K562 (cell line): ENCODE measurements around the gene PHOSPHO1. TPM values are rescaled to one million over a fixed set of nuclear protein-coding genes. Genes with fewer than 3 reads are reported as not detected.
A peak's percentile ranks its signal among the peaks of the same experiment; 100 is the strongest.

ENCODE experiments used
- CBX3 ChIP-seq, 2 experiments: IDR thresholded peaks; 1 replicate in 1 of 2; 2 replicates in 1 of 2; pipeline ENCODE4 v1.6.1; 2012; ENCODE audit warnings: inconsistent platforms in 2 of 2, low read length in 2 of 2, borderline replicate concordance in 1 of 2, control low read depth in 1 of 2
- CBX8 ChIP-seq: fragments of 200-600 bp; sonication (generic); IDR thresholded peaks from 2 replicates; pipeline ENCODE4 v1.6.1; 2012; ENCODE audit warnings: borderline replicate concordance, mixed run types, low read depth, mild to moderate bottlenecking, moderate library complexity, mixed read lengths, low read length, control low read depth, inconsistent platforms; ENCODE audit not compliant: poor library complexity, severe bottlenecking; ENCODE audit errors: extremely low read depth
- ELF2 ChIP-seq: fragments of 250-450 bp; sonication (Bioruptor Pico); IDR thresholded peaks from 2 replicates; pipeline ENCODE4 v1.5.0; 2021; ENCODE audit warnings: mild to moderate bottlenecking
- FOSL1 ChIP-seq: fragments of 200-800 bp; sonication (Bioruptor generic); conservative IDR thresholded peaks from 2 replicates; pipeline ENCODE4 v1.6.1; 2016; ENCODE audit warnings: missing genetic modification characterization, missing compliant biosample characterization
- FOXA3 ChIP-seq, 2 experiments: fragments of 450-650 bp in 1 of 2; sonication (generic) in 1 of 2; formaldehyde crosslinking; IDR thresholded peaks in 1 of 2; conservative IDR thresholded peaks in 1 of 2; 2 replicates each; pipeline versions ENCODE4 v1.4.0 to v1.8.0; 2020 to 2022; ENCODE audit warnings: mild to moderate bottlenecking in 2 of 2, missing genetic modification reagents in 1 of 2
- FOXJ3 ChIP-seq: sonication (generic); formaldehyde crosslinking; IDR thresholded peaks from 2 replicates; pipeline ENCODE4 v1.4.0; 2020; ENCODE audit warnings: mild to moderate bottlenecking, missing genetic modification reagents
- FOXK1 ChIP-seq: sonication (generic); formaldehyde crosslinking; IDR thresholded peaks from 2 replicates; pipeline ENCODE4 v1.8.0; 2022; ENCODE audit warnings: missing genetic modification reagents, mild to moderate bottlenecking, borderline replicate concordance
- IFI16 ChIP-seq: fragments of 250-450 bp; sonication (Bioruptor Pico); IDR thresholded peaks from 2 replicates; pipeline ENCODE4 v2.1.2; 2022; ENCODE audit warnings: mild to moderate bottlenecking, inconsistent platforms
- MYC ChIP-seq, 2 experiments: fragments of 250-450 bp in 1 of 2; sonication (Bioruptor Pico) in 1 of 2; IDR thresholded peaks; 2 replicates each; pipeline versions ENCODE4 v1.5.1 to v1.6.1; 2012 to 2021; ENCODE audit warnings: low read depth in 2 of 2, borderline replicate concordance in 1 of 2, improper control_type of control experiment in 1 of 2, low read length in 1 of 2, mild to moderate bottlenecking in 1 of 2, moderate library complexity in 1 of 2
- TARDBP ChIP-seq: fragments of 450-650 bp; IDR thresholded peaks from 2 replicates; pipeline ENCODE4 v1.6.1; 2016
- ZNF23 ChIP-seq: fragments of 250-450 bp; sonication (Bioruptor Pico); IDR thresholded peaks from 2 replicates; pipeline ENCODE4 v1.4.0; 2020; ENCODE audit warnings: mild to moderate bottlenecking
- ZNF431 ChIP-seq: sonication (generic); formaldehyde crosslinking; IDR thresholded peaks from 2 replicates; pipeline ENCODE4 v1.8.0; 2022; ENCODE audit warnings: mild to moderate bottlenecking, missing genetic modification reagents
- polyA plus RNA-seq, 8 experiments: library from polyadenylated mRNA; depleted of rRNA in 4 of 8; stranded (reverse) in 5 of 8; unstranded in 3 of 8; fragments of >200 nt; fragmentation: Nextera tagmentation in 2 of 8; fragmentation: Illumina TruSeq in 1 of 8; extraction: Ambion mirVana in 2 of 8; extraction: Trizol in 1 of 8; gene quantifications; 2 replicates each; pipeline versions ENCODE4 v1.2.1 to v1.2.3, GENCODE V29; 2011 to 2014; ENCODE audit warnings: inconsistent platforms in 1 of 8, missing spikeins in 1 of 8
- total RNA-seq, 7 experiments: library from RNA; depleted of rRNA in 6 of 7; stranded (reverse); fragments of >200 nt in 6 of 7; fragmentation: Illumina TruSeq in 2 of 7; extraction: Trizol in 2 of 7; gene quantifications; 2 replicates each; pipeline versions ENCODE4 v1.2.1 to v1.2.3, GENCODE V29; 2011 to 2021; ENCODE audit warnings: low replicate concordance in 1 of 7
- TF ChIP-seq, protein P1 (sequence below): fragments of 250-450 bp; sonication (Bioruptor Pico); IDR thresholded peaks from 2 replicates; pipeline ENCODE4 v1.5.0; 2021
- TF ChIP-seq, protein P2 (sequence below): fragments of 450-650 bp; IDR thresholded peaks from 2 replicates; pipeline ENCODE4 v1.7.1; 2018; ENCODE audit warnings: mild to moderate bottlenecking, low read depth; ENCODE audit not compliant: partially characterized antibody
- TF ChIP-seq, protein P3 (sequence below): fragments of 250-450 bp; sonication (Bioruptor Pico); IDR thresholded peaks from 2 replicates; pipeline ENCODE4 v1.4.0; 2020; ENCODE audit warnings: borderline replicate concordance
- TF ChIP-seq, protein P4 (sequence below): fragments of 250-450 bp; sonication (Bioruptor Pico); IDR thresholded peaks from 2 replicates; pipeline ENCODE4 v1.5.0; 2022; ENCODE audit warnings: mild to moderate bottlenecking

Gene PHOSPHO1
- total and polyA plus RNA-seq, 9 of the 15 experiments (the other 6 are each of a cell fraction or from before 2014, with no cell fraction given) = 0.06 to 0.07 TPM; not detected in 7

DNA sequence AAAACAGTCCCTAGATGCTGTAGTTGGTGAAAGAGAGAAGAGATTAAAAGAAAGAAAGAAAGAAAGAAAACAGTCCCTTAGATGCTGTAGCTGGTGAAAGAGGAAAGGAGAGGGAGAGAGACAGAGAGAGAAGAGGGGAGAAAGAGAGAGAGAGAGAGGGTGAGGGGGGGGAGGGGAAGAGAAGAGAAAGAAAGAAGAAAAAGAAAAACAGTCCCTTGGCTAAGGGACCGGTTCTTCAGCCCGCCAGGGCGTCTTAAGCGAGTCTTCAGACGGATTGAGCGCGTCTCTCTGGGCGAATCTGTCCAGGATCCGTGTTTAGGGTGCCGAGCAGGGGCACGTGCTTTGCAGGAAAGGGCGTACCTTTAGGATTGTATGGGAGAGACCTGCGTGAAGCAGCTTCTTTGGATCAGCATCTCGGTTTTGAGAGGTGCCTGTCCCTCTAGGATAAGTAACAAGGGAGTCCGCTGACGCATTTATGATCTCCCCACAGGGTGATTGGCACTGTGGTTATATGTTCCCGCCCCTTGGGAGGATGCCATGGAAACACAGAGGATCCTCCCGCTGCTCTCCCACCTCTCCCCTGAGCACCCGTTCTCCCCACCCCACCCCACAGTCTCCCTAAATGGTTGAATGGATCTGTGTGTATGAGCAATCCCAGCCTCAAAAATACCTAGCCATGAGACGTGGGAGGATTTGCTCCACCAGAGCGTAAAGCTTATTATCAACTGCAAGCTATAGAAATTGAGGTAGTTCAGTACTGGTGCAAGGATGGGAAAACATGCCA, 36.9 kb downstream of the PHOSPHO1 start (continued):
- TF ChIP-seq, protein P1, sequence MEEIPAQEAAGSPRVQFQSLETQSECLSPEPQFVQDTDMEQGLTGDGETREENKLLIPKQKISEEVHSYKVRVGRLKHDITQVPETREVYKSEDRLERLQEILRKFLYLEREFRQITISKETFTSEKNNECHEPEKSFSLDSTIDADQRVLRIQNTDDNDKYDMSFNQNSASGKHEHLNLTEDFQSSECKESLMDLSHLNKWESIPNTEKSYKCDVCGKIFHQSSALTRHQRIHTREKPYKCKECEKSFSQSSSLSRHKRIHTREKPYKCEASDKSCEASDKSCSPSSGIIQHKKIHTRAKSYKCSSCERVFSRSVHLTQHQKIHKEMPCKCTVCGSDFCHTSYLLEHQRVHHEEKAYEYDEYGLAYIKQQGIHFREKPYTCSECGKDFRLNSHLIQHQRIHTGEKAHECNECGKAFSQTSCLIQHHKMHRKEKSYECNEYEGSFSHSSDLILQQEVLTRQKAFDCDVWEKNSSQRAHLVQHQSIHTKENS (CRISPR knock-in tag) = no peak
- TF ChIP-seq, protein P2, sequence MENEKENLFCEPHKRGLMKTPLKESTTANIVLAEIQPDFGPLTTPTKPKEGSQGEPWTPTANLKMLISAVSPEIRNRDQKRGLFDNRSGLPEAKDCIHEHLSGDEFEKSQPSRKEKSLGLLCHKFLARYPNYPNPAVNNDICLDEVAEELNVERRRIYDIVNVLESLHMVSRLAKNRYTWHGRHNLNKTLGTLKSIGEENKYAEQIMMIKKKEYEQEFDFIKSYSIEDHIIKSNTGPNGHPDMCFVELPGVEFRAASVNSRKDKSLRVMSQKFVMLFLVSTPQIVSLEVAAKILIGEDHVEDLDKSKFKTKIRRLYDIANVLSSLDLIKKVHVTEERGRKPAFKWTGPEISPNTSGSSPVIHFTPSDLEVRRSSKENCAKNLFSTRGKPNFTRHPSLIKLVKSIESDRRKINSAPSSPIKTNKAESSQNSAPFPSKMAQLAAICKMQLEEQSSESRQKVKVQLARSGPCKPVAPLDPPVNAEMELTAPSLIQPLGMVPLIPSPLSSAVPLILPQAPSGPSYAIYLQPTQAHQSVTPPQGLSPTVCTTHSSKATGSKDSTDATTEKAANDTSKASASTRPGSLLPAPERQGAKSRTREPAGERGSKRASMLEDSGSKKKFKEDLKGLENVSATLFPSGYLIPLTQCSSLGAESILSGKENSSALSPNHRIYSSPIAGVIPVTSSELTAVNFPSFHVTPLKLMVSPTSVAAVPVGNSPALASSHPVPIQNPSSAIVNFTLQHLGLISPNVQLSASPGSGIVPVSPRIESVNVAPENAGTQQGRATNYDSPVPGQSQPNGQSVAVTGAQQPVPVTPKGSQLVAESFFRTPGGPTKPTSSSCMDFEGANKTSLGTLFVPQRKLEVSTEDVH = peak; percentile 25
- TF ChIP-seq MYC (IDR thresholded peaks at IDR 0.05; ENCODE audit: low read depth, low read length) (peak; percentile 45; the same call in 1 of the 2 replicates), MYC (CRISPR knock-in tag; IDR thresholded peaks at IDR 0.05; ENCODE audit: borderline replicate concordance, low read depth) (no peak), CBX3 (IDR thresholded peaks at IDR 0.05; ENCODE audit: borderline replicate concordance in 1 of 2, low read length in 2 of 2) (no peak), IFI16 (no peak), ZNF431 (no peak), FOXK1 (CRISPR knock-in tag) (no peak), ELF2 (CRISPR knock-in tag) (no peak), FOXA3 (CRISPR knock-in tag; conservative IDR thresholded peaks at IDR 0.05 in 1 of 2, IDR thresholded peaks at IDR 0.05 in 1 of 2) (no peak), FOSL1 (tag) (0 out of 2 replicates have a peak, but pooled peaks have one; percentile 30), FOXJ3 (CRISPR knock-in tag) (no peak), CBX8 (no peak), TARDBP (no peak), ZNF23 (no peak)
- TF ChIP-seq, protein P3, sequence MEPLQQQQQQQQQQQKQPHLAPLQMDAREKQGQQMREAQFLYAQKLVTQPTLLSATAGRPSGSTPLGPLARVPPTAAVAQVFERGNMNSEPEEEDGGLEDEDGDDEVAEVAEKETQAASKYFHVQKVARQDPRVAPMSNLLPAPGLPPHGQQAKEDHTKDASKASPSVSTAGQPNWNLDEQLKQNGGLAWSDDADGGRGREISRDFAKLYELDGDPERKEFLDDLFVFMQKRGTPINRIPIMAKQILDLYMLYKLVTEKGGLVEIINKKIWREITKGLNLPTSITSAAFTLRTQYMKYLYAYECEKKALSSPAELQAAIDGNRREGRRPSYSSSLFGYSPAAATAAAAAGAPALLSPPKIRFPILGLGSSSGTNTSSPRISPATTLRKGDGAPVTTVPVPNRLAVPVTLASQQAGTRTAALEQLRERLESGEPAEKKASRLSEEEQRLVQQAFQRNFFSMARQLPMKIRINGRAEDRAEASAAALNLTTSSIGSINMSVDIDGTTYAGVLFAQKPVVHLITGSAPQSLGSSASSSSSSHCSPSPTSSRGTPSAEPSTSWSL (CRISPR knock-in tag) = no peak
- TF ChIP-seq, protein P4, sequence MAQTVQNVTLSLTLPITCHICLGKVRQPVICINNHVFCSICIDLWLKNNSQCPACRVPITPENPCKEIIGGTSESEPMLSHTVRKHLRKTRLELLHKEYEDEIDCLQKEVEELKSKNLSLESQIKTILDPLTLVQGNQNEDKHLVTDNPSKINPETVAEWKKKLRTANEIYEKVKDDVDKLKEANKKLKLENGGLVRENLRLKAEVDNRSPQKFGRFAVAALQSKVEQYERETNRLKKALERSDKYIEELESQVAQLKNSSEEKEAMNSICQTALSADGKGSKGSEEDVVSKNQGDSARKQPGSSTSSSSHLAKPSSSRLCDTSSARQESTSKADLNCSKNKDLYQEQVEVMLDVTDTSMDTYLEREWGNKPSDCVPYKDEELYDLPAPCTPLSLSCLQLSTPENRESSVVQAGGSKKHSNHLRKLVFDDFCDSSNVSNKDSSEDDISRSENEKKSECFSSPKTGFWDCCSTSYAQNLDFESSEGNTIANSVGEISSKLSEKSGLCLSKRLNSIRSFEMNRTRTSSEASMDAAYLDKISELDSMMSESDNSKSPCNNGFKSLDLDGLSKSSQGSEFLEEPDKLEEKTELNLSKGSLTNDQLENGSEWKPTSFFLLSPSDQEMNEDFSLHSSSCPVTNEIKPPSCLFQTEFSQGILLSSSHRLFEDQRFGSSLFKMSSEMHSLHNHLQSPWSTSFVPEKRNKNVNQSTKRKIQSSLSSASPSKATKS = no peak
